ENCODE results near the gene HELT.
"Not testable (repeated sequence)": the region's sequence is repeated elsewhere in the genome, so short reads cannot be mapped to it uniquely, and the experiment has no call there.

HELT gene

DNA sequence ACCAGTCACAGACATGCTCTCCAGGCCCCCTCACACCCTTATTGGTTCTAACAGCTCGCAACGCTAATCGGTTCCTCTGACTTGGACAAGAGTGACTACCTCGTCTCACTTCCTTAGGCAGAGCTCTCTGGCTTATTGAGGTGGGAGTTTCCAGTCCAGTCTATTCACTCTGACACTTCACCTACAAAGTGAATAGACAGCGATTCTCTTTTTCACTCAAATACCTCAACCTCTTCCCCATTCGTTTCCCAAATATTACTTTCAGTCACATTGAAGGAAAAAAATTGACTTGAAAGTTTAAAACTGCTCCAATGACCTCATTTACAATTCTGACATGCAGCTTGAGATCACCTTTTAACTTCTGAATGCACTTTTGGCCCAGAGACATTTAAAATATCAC lies 17.7 kb downstream of the HELT start:
- no peak for DNase-seq (ENCODE audit: low read depth in 2 of 3, low spot score in 1 of 3)

DNA sequence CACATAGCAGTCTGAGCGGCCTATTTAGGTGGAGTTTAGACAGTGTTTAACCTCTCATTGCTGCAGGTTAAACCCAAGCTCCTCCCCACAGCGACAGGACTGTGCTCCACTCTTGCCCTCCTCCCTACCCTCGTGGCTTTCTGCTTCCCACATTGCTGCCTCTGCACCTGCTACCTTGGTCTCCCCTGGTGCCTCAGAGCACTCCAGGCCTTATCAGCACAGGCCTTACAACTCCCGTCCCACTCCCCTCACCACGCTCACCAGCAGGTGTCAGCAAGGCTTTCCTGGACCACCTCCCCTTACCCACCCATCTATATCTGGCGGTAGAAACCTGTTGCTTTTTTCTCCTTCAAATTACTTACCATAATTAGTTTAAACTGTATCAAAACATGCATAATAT lies 18.6 kb downstream of the HELT start:
- DNase-seq (ENCODE audit: low read depth in 2 of 3, low spot score in 1 of 3): no peak

DNA sequence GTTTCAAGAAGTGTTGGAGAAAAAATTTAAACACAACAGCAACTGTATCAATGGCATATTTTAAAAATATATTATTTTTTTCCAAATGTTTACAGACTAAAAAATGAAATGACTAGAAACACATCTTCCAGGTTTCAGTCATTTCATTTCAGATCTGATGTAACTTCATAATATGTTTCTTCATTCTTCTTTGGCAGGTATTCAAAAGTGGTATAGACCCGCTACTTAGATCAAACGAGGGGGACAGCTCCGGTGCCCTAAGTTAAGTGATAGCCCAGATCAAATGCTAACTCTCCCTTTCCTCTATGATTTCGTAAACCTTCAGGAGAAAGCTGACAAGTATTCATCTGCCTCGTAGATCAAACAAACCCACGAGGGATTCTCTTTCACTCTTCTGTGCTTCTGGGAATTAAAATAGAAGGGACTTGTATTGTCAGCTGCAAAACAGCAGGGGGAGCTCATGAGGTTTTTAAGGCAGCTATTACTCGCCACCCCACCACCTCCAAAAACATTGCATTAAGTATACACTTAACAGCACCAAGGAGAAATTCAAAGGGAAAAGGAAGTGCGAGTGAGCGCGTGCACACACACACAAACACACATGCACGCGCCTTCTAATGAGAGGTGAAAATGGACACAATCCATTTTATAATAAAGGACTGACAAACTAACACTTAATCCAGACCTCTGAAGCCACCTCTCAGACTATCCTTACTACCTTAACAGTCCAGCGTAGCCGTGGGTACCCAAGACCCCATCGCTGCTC lies 21.4 kb downstream of the HELT start:
- peak in 1 of 3 donors; percentile 53 for DNase-seq (ENCODE audit: low read depth in 2 of 3, low spot score in 1 of 3)

- no peak for DNase-seq (ENCODE audit: low read depth in 2 of 3, low spot score in 1 of 3)
Measured at GRCh38 chr4:185040523-185040922, 22.2 kb downstream of the HELT start.

DNA sequence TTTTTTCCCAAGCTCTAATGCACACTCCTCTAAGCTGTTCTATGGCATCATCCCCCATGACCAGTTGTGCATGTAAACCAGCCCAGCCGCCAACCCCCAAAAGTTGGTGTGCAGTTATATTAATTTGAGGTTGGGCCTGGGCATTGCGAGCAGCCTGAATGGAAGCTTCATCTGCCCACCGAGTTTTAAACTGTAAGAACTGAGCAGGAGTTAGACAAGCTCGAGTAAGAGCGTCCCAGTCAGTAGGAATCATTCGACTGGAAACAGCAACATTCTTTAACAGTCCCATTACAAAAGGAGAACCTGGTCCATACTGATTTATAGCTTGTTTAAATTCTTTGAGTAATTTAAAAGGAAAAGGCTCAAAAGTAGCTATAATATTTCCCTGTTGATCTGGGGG lies 32.0 kb downstream of the HELT start:
- not testable (repeated sequence) for DNase-seq (ENCODE audit: low read depth in 2 of 3, low spot score in 1 of 3)

DNA sequence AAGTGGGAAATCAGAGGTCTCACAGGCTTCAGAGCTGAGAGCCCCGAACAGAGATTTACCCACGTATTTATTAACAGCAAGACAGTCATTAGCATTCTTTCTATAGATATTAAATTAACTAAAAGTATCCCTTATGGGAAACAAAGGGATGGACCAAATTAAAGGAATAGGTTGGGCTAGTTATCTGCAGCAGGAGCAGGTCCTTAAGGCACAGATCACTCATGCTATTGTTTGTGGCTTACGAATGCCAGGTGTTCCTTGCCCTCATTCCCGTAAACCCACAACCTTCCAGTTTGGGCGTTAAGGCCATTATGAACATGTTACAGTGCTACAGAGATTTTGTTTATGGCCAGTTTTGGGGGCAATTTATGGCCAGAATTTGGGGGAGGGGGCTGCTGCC lies 33.0 kb downstream of the HELT start:
- not testable (repeated sequence) for DNase-seq (ENCODE audit: low read depth in 2 of 3, low spot score in 1 of 3)

DNA sequence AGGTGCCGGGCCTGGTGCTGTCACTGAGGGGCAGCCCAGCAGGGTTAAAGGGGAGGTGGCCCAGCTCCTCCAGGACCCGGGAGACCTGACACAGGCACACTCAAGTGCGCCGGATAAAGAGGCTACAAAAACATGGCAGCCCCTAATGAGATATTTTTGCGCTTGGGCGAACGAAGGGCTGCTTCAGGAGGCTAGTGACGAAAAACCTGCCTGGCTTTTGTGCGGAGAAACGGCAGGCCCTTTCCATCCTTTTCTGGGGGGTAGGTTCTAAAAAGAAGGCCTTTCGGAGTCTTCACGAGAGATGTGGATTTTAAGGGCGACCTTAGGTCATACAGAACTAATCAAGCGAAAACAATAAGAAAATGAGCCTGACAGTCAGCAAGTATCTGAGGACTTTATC lies 35.5 kb downstream of the HELT start:
- no peak for DNase-seq (ENCODE audit: low read depth in 2 of 3, low spot score in 1 of 3)

GRCh38 chr4:185054272-185054671 lies 36.0 kb downstream of the HELT start:
- no peak for DNase-seq (ENCODE audit: low read depth in 2 of 3, low spot score in 1 of 3)

GRCh38 chr4:185054886-185055285 lies 36.6 kb downstream of the HELT start:
- DNase-seq (ENCODE audit: low read depth in 2 of 3, low spot score in 1 of 3): no peak

DNA sequence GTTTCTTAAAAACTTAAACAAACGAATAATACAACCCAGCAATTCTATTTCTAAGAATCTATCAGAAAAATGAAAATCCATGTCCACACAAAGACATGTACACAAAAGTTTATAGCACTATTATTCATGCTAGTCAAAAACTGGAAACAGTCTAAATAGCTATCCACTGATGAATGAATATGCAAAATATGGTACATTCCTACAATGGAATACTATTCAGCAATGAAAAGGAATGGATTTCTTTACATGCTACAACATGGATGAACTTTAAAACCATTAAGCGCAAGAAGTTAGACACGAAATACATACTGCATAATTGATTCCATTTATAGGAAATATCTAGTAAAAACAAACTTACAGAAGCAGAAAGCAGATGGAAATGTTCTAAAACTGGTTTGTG lies 43.3 kb downstream of the HELT start:
- no peak for DNase-seq (ENCODE audit: low read depth in 2 of 3, low spot score in 1 of 3)

DNA sequence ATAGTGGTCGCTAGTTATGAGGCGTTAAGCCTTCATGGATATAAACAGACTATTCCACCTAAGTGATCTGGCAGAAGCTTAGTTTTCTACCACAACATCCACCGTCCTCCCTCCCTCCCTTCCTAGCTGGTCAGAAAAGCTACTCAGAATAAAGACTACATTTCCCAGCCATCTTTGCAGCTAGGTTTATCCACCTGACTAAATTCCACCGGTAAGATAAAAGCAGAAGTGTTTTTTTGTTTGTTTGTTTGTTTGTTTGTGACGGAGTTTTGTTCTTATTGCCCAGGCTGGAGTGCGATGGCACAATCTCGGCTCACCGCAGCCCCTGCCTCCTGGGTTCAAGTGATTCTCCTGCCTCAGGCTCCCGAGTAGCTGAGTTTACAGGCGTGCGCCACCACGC lies 44.3 kb downstream of the HELT start:
- no peak for DNase-seq (ENCODE audit: low read depth in 2 of 3, low spot score in 1 of 3)

GRCh38 chr4:185066179-185066578 lies 47.9 kb downstream of the HELT start:
- DNase-seq (ENCODE audit: low read depth in 2 of 3, low spot score in 1 of 3): no peak

GRCh38 chr4:185068837-185069236 lies 50.5 kb downstream of the HELT start:
- DNase-seq (ENCODE audit: low read depth in 2 of 3, low spot score in 1 of 3): no peak
